GM12874 (cell line): ENCODE measurements around the gene SH2D3A.

Experiments
- TF ChIP-seq, protein P1 (sequence below): IDR thresholded peaks from 2 replicates; pipeline ENCODE4 v1.5.1; 2011; ENCODE audit warnings: low read depth, mild to moderate bottlenecking, control low read depth, low read length, moderate library complexity; ENCODE audit not compliant: insufficient read depth

SH2D3A gene

DNA sequence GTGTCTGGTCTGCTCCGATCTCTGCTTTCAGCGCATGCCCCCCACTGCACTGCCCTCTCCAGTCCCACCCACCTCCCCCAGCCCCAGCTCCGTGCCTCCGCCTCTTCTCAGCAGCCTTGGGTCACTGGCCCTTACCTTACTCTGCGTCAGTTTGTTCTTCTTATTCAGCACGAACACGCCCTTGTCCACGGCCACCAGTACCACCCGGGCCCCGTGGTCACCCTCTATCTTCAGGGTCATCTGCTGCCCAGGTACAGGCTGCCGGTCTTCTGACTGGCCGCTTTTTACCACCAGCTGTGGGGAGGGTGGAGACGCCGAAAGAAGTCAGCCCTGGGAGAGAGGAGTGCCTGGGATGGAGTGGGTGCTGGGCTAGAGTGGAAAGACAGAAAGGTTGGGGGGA, 57.7 kb downstream of the SH2D3A start:
- TF ChIP-seq, protein P1, sequence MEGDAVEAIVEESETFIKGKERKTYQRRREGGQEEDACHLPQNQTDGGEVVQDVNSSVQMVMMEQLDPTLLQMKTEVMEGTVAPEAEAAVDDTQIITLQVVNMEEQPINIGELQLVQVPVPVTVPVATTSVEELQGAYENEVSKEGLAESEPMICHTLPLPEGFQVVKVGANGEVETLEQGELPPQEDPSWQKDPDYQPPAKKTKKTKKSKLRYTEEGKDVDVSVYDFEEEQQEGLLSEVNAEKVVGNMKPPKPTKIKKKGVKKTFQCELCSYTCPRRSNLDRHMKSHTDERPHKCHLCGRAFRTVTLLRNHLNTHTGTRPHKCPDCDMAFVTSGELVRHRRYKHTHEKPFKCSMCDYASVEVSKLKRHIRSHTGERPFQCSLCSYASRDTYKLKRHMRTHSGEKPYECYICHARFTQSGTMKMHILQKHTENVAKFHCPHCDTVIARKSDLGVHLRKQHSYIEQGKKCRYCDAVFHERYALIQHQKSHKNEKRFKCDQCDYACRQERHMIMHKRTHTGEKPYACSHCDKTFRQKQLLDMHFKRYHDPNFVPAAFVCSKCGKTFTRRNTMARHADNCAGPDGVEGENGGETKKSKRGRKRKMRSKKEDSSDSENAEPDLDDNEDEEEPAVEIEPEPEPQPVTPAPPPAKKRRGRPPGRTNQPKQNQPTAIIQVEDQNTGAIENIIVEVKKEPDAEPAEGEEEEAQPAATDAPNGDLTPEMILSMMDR: no peak

DNA sequence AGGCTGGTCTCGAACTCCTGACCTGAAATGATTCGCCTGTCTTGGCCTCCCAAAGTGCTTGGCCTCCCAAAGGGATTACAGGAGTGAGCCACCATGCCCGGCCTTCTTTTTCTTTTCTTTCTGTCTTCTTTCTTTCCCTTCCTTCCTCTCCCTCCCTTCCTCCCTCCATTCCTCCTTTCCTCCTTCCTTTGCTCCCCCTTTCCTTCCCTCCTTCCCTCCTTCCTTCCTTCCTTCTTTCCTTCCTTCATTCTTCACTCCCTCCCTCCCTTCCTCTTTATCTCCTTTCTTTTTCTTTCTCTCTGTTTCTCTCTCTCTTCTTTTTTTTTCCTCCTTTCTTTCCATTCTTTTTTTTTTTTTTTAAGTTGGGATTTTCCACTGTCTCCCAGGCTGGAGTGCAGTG, 58.9 kb downstream of the SH2D3A start:
- TF ChIP-seq, protein P1: no peak

DNA sequence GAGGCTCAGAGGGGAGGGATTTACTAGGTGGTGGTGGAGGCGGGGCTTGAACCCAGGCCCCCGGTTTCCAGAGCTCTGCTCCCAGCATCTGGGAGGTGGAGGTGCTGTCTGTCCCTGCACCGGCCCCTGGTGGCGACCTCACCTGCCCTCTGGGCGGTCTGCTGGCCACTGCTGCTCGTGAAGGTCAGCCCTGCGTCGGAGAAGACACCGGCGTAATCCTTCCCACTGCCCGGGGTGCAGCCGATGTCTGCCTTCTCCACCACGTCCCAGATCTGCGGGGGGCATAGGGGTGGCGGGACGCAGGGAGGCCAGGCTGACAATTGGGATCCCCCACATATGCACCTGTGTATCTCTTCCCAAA, 59.6 kb downstream of the SH2D3A start:
- TF ChIP-seq, protein P1: no peak

DNA sequence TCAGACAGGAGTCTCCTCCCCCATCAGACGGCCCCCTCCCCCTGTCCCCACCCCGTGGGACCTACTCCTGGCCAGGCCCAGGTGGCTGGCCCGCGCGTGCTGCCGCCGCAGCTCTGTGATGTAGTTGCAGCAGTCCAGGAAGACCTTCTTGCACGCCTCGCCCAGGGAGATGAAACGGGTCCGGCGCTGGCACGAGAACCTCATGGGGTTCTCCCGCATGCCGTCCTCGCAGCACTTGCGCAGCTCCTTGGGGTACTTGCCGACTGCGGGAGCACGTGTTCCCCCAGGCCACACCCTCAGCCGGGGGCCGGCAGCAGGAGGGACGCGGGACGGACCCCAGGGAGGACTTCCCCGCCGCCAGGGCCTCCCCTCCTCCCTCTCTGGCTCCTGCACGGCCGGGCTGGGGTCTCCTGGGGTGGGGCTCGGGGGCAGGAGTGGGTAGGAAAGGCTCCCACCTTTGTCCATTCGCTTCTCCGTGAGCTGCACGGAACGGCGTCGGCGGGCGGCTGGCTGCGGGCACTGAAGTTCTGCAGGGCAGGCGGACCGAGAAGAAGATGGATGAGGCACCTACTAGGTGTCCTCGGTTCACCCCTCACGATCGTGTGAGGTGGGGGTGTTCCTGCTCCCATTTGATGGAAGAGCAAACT, 60.1 kb downstream of the SH2D3A start:
- TF ChIP-seq, protein P1: no peak

DNA sequence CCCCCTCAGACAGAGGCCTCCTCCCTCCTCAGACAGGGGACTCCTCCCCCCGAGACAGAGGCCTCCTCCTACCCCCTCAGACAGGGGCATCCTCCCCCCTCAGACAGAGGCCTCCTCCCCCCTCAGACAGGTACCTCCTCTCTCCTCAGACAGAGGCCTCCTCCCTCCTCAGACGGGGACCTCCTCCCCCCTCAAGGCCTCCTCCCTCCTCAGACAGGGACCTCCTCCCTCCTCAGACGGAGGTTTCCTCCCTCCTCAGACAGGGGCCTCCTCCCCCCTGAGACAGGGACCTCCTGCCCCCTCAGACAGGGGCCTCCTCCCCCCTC, 60.6 kb downstream of the SH2D3A start:
- TF ChIP-seq, protein P1: no peak

DNA sequence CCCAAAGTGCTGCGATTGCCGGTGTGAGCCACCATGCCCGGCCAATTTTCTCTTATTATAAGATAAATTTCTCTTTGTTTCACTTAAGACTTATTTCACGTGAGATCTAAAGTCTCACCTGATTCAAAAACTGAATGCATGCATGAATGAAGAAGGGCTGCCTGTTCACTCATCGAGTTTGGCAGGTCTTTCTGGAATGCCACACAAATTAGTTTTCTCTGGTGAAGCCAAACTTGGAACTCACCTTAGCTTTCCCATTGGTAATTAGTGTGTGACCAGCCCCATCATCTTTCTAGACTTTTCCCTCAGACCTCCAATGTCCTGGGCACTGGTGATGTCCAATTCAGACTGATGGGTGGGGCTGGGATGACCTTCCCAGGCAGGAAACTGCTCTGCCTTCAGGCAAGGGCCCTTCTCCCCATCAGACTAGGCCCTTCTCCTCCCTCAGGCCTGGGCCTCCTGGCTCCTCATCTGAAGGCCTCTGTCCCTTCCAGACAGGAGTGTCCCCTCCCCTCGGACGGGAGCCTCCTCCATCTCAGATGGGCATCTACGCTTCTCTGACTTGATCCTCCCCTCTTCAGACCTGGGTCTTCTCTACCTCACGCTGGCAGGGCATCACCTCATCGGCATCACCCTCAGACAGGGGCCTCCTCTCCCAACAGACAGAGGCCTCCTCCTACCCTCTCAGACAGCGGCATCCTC, 61.2 kb downstream of the SH2D3A start:
- TF ChIP-seq, protein P1: no peak
